Lower leg skin (tissue), 4 donors: ENCODE results near the gene HS6ST3. TPM values are rescaled to one million over a fixed set of nuclear protein-coding genes. Genes with fewer than 3 reads are reported as not detected.

ENCODE experiments used
- DNase-seq, 2 donors: peaks; one replicate each; pipeline ENCODE4 v3.0.0-alpha.2; 2019; ENCODE audit warnings: low spot score in 2 of 2
- H3K4me3 ChIP-seq: fragments of 200-600 bp; sonication (generic); 2 replicates; pipeline ENCODE4 v1.5.1; 2017; ENCODE audit warnings: mild to moderate bottlenecking, low read depth; ENCODE audit not compliant: poor library complexity, severe bottlenecking
- POLR2A ChIP-seq, 2 donors: fragments of 450-650 bp; IDR thresholded peaks; one replicate each; pipeline ENCODE4 v1.6.1; 2016 to 2017; ENCODE audit warnings: antibody characterized with exemption in 2 of 2, mild to moderate bottlenecking in 1 of 2, moderate library complexity in 1 of 2
- WGBS, 2 donors: methylation state at CpG; one replicate each; pipeline ENCODE4 v1.1.5; 2018; 5-methylcytosine and 5-hydroxymethylcytosine counted together
- intact Hi-C: fragments of 100-400 bp; cut with DNase I; formaldehyde crosslinking; loops from one replicate; pipeline ENCODE4 v1.15.0; 2023; ENCODE audit warnings: low total_unique reads
- total RNA-seq, 4 donors: library from RNA; depleted of rRNA; stranded (reverse); fragments of >200 nt; gene quantifications; one replicate each; pipeline ENCODE4 v1.1.0, GENCODE V29; 2016
- TF ChIP-seq, protein P1 (sequence below), 3 donors: fragments of 450-650 bp; IDR thresholded peaks; one replicate each; pipeline ENCODE4 v1.5.1; 2016; ENCODE audit warnings: antibody characterized with exemption in 3 of 3, mild to moderate bottlenecking in 3 of 3, moderate library complexity in 2 of 3

HS6ST3 gene
- total RNA-seq, 4 donors from 2014 or later, result 0.72 to 1.5 (median 0.87) TPM

GRCh38 chr13:96284971-96285370 is 195.1 kb downstream of the HS6ST3 start:
- WGBS, 2 donors, result 52 to 56% methylated on average over 4 of the region's 4 CpGs
- no peak for DNase-seq
- intact Hi-C loops, result no loop called here
- TF ChIP-seq POLR2A (IDR thresholded peaks at IDR 0.05), result no peak
- TF ChIP-seq, protein P1, sequence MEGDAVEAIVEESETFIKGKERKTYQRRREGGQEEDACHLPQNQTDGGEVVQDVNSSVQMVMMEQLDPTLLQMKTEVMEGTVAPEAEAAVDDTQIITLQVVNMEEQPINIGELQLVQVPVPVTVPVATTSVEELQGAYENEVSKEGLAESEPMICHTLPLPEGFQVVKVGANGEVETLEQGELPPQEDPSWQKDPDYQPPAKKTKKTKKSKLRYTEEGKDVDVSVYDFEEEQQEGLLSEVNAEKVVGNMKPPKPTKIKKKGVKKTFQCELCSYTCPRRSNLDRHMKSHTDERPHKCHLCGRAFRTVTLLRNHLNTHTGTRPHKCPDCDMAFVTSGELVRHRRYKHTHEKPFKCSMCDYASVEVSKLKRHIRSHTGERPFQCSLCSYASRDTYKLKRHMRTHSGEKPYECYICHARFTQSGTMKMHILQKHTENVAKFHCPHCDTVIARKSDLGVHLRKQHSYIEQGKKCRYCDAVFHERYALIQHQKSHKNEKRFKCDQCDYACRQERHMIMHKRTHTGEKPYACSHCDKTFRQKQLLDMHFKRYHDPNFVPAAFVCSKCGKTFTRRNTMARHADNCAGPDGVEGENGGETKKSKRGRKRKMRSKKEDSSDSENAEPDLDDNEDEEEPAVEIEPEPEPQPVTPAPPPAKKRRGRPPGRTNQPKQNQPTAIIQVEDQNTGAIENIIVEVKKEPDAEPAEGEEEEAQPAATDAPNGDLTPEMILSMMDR (IDR thresholded peaks at IDR 0.05), result no peak
- no peak overlapping the region for H3K4me3 ChIP-seq

- TF ChIP-seq, protein P1 (IDR thresholded peaks at IDR 0.05), result no peak
- TF ChIP-seq POLR2A (IDR thresholded peaks at IDR 0.05), result no peak
- no peak for DNase-seq
- H3K4me3 ChIP-seq, result no peak overlapping the region
- intact Hi-C loops, result no loop called here
- WGBS, 2 donors, result 79 to 82% methylated on average over 1 of the region's 1 CpG
Measured at GRCh38 chr13:96285729-96286128, 195.8 kb downstream of the HS6ST3 start.

GRCh38 chr13:96294930-96295881 is 205.3 kb downstream of the HS6ST3 start:
- no peak overlapping the region for H3K4me3 ChIP-seq
- 56 to 59% methylated on average over 7 of the region's 7 CpGs for WGBS, 2 donors
- no peak for DNase-seq
- intact Hi-C loops, result no loop called here
- TF ChIP-seq, protein P1 (IDR thresholded peaks at IDR 0.05), result no peak
- TF ChIP-seq POLR2A (IDR thresholded peaks at IDR 0.05), result no peak

DNA sequence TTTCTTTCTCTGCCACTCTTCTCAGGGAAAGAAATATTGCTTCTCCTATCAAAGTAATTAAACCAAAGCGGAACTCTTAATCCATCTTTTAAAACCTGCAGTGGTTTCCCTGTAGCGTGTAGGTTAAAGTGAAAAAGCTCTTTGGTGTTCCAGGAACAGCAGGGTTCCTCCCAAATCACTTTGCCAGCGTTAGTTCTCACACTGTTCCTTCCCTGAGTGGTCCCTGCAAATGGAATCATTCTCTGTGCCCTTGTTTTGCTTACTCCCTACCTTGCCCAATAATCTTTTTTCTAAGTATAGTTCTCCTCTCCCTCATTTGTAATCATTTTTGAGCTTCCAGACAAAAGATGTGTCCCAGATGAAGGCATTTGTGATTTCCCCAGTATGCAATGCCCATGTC is 207.5 kb downstream of the HS6ST3 start:
- DNase-seq, result no peak

GRCh38 chr13:96299235-96299634 is 209.3 kb downstream of the HS6ST3 start:
- no peak for DNase-seq
- no peak overlapping the region for H3K4me3 ChIP-seq
- no peak for TF ChIP-seq POLR2A (IDR thresholded peaks at IDR 0.05)
- TF ChIP-seq, protein P1 (IDR thresholded peaks at IDR 0.05), result no peak
- intact Hi-C loops, result no loop called here
- 85 to 91% methylated on average over 4 of the region's 4 CpGs for WGBS, 2 donors

More for the DNA sequence above, 207.5 kb downstream of the HS6ST3 start:
- 61 to 67% methylated on average over 3 of the region's 3 CpGs for WGBS, 2 donors
- H3K4me3 ChIP-seq, result no peak overlapping the region
- intact Hi-C loops, result no loop called here
- no peak for TF ChIP-seq POLR2A (IDR thresholded peaks at IDR 0.05)
- TF ChIP-seq, protein P1 (IDR thresholded peaks at IDR 0.05), result no peak
